HepG2 (cell line): Measurements from ENCODE around the gene TMEM187. TPM values are rescaled to one million over a fixed set of nuclear protein-coding genes. Genes with fewer than 3 reads are reported as not detected.

Source experiments
- ATAC-seq: fragments of 200-7000 bp; cut with Tn5 transposase; 3 replicates; pipeline ENCODE4 v1.9.1; 2020; ENCODE audit warnings: mild to moderate bottlenecking, moderate library complexity
- BruUV-seq: library from RNA; stranded (reverse); fragments of 400-500 nt; replicated peaks from 2 replicates; lab custom pipeline; 2021; lab: Mats Ljungman, UMichigan
- CTCF ChIA-PET: fragments of 300-600 bp; formaldehyde crosslinking; extraction: SDS; loops from one replicate; lab custom pipeline; 2021; ENCODE audit warnings: low total read pairs, inconsistent platforms, low intra/inter-chr PET ratio; lab: Yijun Ruan, JAX
- POLR2A ChIA-PET: fragments of 350-600 bp; sonication (Branson Sonifier 250); formaldehyde crosslinking; loops from one replicate; lab custom pipeline; 2020; ENCODE audit warnings: antibody characterized with exemption, inconsistent platforms; lab: Yijun Ruan, JAX
- DNase-seq: peaks from one replicate; pipeline ENCODE4 v3.0.0-alpha.2; 2015; ENCODE audit warnings: low spot score
- FAIRE-seq: peaks from 3 replicates; lab custom pipeline; 2011; peaks lifted over from hg19 to GRCh38; lab: Jason Lieb, UNC
- H2AFZ ChIP-seq: one replicate; pipeline ENCODE4 v1.6.1; 2011; ENCODE audit warnings: low read length, inconsistent platforms
- H3K27ac ChIP-seq: fragments of 300-600 bp; 3 replicates; pipeline ENCODE4 v1.8.0; 2011; ENCODE audit warnings: mixed run types, mild to moderate bottlenecking, mixed read lengths, low read length, inconsistent platforms; ENCODE audit not compliant: insufficient read depth; ENCODE audit errors: extremely low read length
- H3K27me3 ChIP-seq, 2 experiments: fragments of 200-600 bp in 1 of 2; 2 replicates in 1 of 2; 3 replicates in 1 of 2; pipeline versions ENCODE4 v1.6.0 to v1.8.0; 2011; ENCODE audit warnings: low read length in 2 of 2, mild to moderate bottlenecking in 2 of 2, moderate library complexity in 2 of 2, inconsistent platforms in 1 of 2; ENCODE audit not compliant: insufficient read depth in 2 of 2, control insufficient read depth in 1 of 2
- H3K36me3 ChIP-seq, 2 experiments: fragments of 200-600 bp in 1 of 2; replicated peaks in 1 of 2; 2 replicates in 1 of 2; 3 replicates in 1 of 2; pipeline versions ENCODE4 v1.5.1 to v1.8.0; 2011; ENCODE audit warnings: low read length in 2 of 2, inconsistent platforms in 1 of 2; ENCODE audit not compliant: insufficient read depth in 2 of 2, control insufficient read depth in 1 of 2
- H3K4me1 ChIP-seq: 2 replicates; pipeline ENCODE4 v1.5.1; 2012; ENCODE audit warnings: low read length, inconsistent platforms; ENCODE audit not compliant: insufficient read depth
- H3K4me2 ChIP-seq: 2 replicates; pipeline ENCODE4 v1.6.0; 2011; ENCODE audit warnings: low read depth, low read length, inconsistent platforms
- H3K4me3 ChIP-seq, 3 experiments: fragments of 200-600 bp in 1 of 3; sonication (generic), shearing (Covaris generic) in 1 of 3; replicated peaks in 1 of 3; 2 replicates each; pipeline ENCODE4 v1.5.1; 2011 to 2016; ENCODE audit warnings: low read length in 3 of 3, inconsistent platforms in 2 of 3, low read depth in 2 of 3, mild to moderate bottlenecking in 2 of 3, control low read depth in 1 of 3, mixed read lengths in 1 of 3; ENCODE audit not compliant: insufficient read depth in 1 of 3
- H3K79me2 ChIP-seq: one replicate; pipeline ENCODE4 v1.6.1; 2011; ENCODE audit warnings: low read length, inconsistent platforms; ENCODE audit not compliant: insufficient read depth
- H3K9ac ChIP-seq: 2 replicates; pipeline ENCODE4 v1.6.0; 2011; ENCODE audit warnings: mild to moderate bottlenecking, low read depth, low read length, inconsistent platforms; ENCODE audit not compliant: insufficient read depth
- H3K9me3 ChIP-seq: 2 replicates; pipeline ENCODE4 v1.5.1; 2012; ENCODE audit warnings: mild to moderate bottlenecking, low read length
- H4K20me1 ChIP-seq: 2 replicates; pipeline ENCODE4 v1.6.0; 2011; ENCODE audit warnings: inconsistent platforms, mild to moderate bottlenecking, low read length, moderate library complexity; ENCODE audit not compliant: insufficient read depth
- FOXK2 ChIP-seq: fragments of 450-650 bp; IDR thresholded peaks from 2 replicates; pipeline ENCODE4 v1.6.1; 2016
- HNRNPLL ChIP-seq: fragments of 200-400 bp; formaldehyde crosslinking; IDR thresholded peaks from 2 replicates; pipeline ENCODE4 v1.6.1; 2017; ENCODE audit warnings: mild to moderate bottlenecking, low read depth, low read length; ENCODE audit not compliant: poor library complexity, severe bottlenecking
- KDM1A ChIP-seq: IDR thresholded peaks from 2 replicates; pipeline ENCODE4 v1.6.1; 2016; ENCODE audit warnings: missing compliant biosample characterization
- MEIS2 ChIP-seq: sonication (generic); formaldehyde crosslinking; IDR thresholded peaks from 2 replicates; pipeline ENCODE4 v1.9.0; 2021; ENCODE audit warnings: mild to moderate bottlenecking, missing genetic modification reagents
- RBAK ChIP-seq: sonication (generic); formaldehyde crosslinking; IDR thresholded peaks from 2 replicates; pipeline ENCODE4 v1.5.1; 2020; ENCODE audit warnings: mild to moderate bottlenecking, missing genetic modification reagents
- SIN3A ChIP-seq: IDR thresholded peaks from 2 replicates; pipeline ENCODE4 v1.6.1; 2011; ENCODE audit warnings: low read depth, mild to moderate bottlenecking, control low read depth, low read length, borderline replicate concordance
- SP5 ChIP-seq: IDR thresholded peaks from 2 replicates; pipeline ENCODE4 v1.6.1; 2016; ENCODE audit warnings: low read depth, borderline replicate concordance
- TFAP4 ChIP-seq: sonication (generic); IDR thresholded peaks from 2 replicates; pipeline ENCODE4 v1.6.1; 2016; ENCODE audit warnings: low read depth, borderline replicate concordance
- THAP7 ChIP-seq: sonication (generic); formaldehyde crosslinking; IDR thresholded peaks from 2 replicates; pipeline ENCODE4 v1.8.1; 2023; ENCODE audit warnings: mild to moderate bottlenecking, missing genetic modification reagents
- ZNF292 ChIP-seq: sonication (generic); formaldehyde crosslinking; IDR thresholded peaks from 2 replicates; pipeline ENCODE4 v1.8.1; 2022; ENCODE audit warnings: mild to moderate bottlenecking, low read depth, missing genetic modification reagents, borderline replicate concordance
- ZNF567 ChIP-seq: sonication (generic); formaldehyde crosslinking; IDR thresholded peaks from 2 replicates; pipeline ENCODE4 v1.8.1; 2023; ENCODE audit warnings: mild to moderate bottlenecking, missing genetic modification reagents, borderline replicate concordance
- ZNF589 ChIP-seq: sonication (generic); formaldehyde crosslinking; conservative IDR thresholded peaks from 2 replicates; pipeline ENCODE4 v1.8.0; 2022; ENCODE audit warnings: mild to moderate bottlenecking, moderate library complexity, missing genetic modification reagents
- ZNF616 ChIP-seq: sonication (generic); formaldehyde crosslinking; IDR thresholded peaks from 2 replicates; pipeline ENCODE4 v1.5.0; 2020; ENCODE audit warnings: low read depth, mild to moderate bottlenecking, missing genetic modification reagents
- ZNF780A ChIP-seq: sonication (generic); formaldehyde crosslinking; IDR thresholded peaks from 2 replicates; pipeline ENCODE4 v1.8.0; 2022; ENCODE audit warnings: mild to moderate bottlenecking, missing genetic modification reagents, moderate library complexity
- ZNF790 ChIP-seq: sonication (generic); formaldehyde crosslinking; IDR thresholded peaks from 2 replicates; pipeline ENCODE4 v1.8.0; 2022; ENCODE audit warnings: missing genetic modification reagents, mild to moderate bottlenecking, borderline replicate concordance
- WGBS: methylation state at CpG from one replicate; pipeline ENCODE4 v1.1.6; 2017; ENCODE audit warnings: low lambda C conversion rate; 5-methylcytosine and 5-hydroxymethylcytosine counted together
- in situ Hi-C: cut with HindIII; loops from 2 replicates; pipeline ENCODE4 v1.10.0; 2017; ENCODE audit warnings: low pct_unique_long_range_greater_than_20kb; ENCODE audit not compliant: extremely low pct_ligation_motif_present
- intact Hi-C: fragments of 100-400 bp; cut with micrococcal nuclease; formaldehyde crosslinking; loops from one replicate; pipeline ENCODE4 v1.10.0; 2022; ENCODE audit not compliant: unreplicated experiment
- polyA plus RNA-seq, 8 experiments: library from polyadenylated mRNA; depleted of rRNA in 3 of 8; stranded (reverse) in 7 of 8; unstranded in 1 of 8; fragments of >200 nt; fragmentation: Illumina TruSeq in 4 of 8; extraction: Trizol in 4 of 8; gene quantifications; 2 replicates each; pipeline versions ENCODE4 v1.2.1 to v1.2.3, GENCODE V29; 2011 to 2016; ENCODE audit warnings: low read depth in 4 of 8, missing spikeins in 1 of 8, mixed read lengths in 1 of 8; ENCODE audit not compliant: insufficient read depth in 1 of 8
- total RNA-seq, 5 experiments: library from RNA; depleted of rRNA; stranded (reverse); fragments of >200 nt; fragmentation: Illumina TruSeq; extraction: Trizol; gene quantifications; 2 replicates each; pipeline ENCODE4 v1.2.3, GENCODE V29; 2016; ENCODE audit warnings: low read depth in 1 of 5

The TMEM187 gene
- total and polyA plus RNA-seq, 2 of the 13 experiments (the other 11 are each of a cell fraction or from before 2014, with no cell fraction given): 2.2 to 6.2 TPM

- TF ChIP-seq TFAP4: no peak
- TF ChIP-seq ZNF790 (CRISPR knock-in tag): no peak
- TF ChIP-seq SP5: no peak
- no peak for TF ChIP-seq ZNF567 (CRISPR knock-in tag)
- no peak for TF ChIP-seq ZNF780A (CRISPR knock-in tag)
- no peak for TF ChIP-seq ZNF292 (CRISPR knock-in tag)
- no peak for TF ChIP-seq RBAK
- no peak for TF ChIP-seq HNRNPLL
- no peak for TF ChIP-seq THAP7 (CRISPR knock-in tag)
- no peak for TF ChIP-seq KDM1A
- no peak for TF ChIP-seq FOXK2
Measured at GRCh38 chrX:154028502-154029184, 56.1 kb downstream of the TMEM187 start (continued).

GRCh38 chrX:154029439-154029838 lies 56.9 kb downstream of the TMEM187 start:
- H3K27me3 ChIP-seq: no peaks in the 10 kb centered on the region
- no CpG with 5 or more reads among the region's 8 CpGs for WGBS
- TF ChIP-seq MEIS2 (no peak), ZNF616 (CRISPR knock-in tag) (no peak), ZNF589 (no peak), SIN3A (no peak)
- in situ Hi-C loops (no loop called here), intact Hi-C loops (no loop called here)
- peak; percentile 56 for ATAC-seq
- H3K27ac ChIP-seq: no peak overlapping the region
- 0 out of 2 replicates have a peak, but pooled peaks cover 5% of the 10 kb centered on the region for H3K4me1 ChIP-seq
- DNase-seq: no peak
- no peak overlapping the region for H2AFZ ChIP-seq
- H3K36me3 ChIP-seq: peaks cover 4 to 18% of the 10 kb centered on the region in 2 experiments; a peak in 4 of 5 replicates
- FAIRE-seq: no peak
- POLR2A ChIA-PET: no interaction called here
- no peaks in the 10 kb centered on the region for H3K9me3 ChIP-seq
- no peaks in the 10 kb centered on the region for H4K20me1 ChIP-seq
- H3K4me2 ChIP-seq: no peak overlapping the region
- CTCF ChIA-PET: no interaction called here
- BruUV-seq: no TSS peak
- H3K4me3 ChIP-seq: no peak overlapping the region
- H3K9ac ChIP-seq: no peak overlapping the region
- peaks cover 4% of the 10 kb centered on the region for H3K79me2 ChIP-seq
